GM18520 (cell line): ENCODE results near the gene PRSS21.
A peak's percentile ranks its signal among the peaks of the same experiment; 100 is the strongest.

Experiments
- ATAC-seq: cut with Tn5 transposase; IDR thresholded peaks from one replicate; pipeline ENCODE4 v1.9.1; 2021; ENCODE audit not compliant: unreplicated experiment

Gene PRSS21

DNA sequence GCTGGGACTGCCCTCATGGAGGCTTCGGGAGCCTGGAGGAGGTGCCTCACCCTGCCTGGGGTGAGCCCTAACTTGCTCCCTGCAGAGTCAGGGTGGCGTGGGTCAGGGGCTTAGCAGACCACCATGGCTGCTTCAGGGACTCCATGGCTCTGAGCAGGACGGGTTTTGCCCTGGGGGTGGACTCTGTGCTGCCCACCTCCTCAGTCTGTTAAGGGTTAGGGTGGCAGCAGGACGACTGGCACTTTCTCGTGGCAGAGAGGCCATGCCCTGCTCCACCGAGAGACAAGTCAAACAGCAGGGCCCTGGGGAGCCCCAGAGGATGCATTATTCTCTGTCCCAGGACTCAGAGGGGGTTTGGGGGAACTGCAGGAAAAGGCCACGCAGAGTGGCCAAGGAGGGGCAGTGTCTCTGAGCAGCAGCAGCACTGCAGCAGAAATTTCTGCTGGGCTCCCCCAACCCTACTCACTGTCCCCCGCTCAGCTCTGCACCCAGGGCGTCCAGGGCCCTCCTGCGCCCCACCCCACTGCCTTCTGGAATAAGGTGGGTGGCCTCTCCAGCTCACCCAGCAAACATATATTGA, 42.7 kb downstream of the PRSS21 start:
- no peak for ATAC-seq

DNA sequence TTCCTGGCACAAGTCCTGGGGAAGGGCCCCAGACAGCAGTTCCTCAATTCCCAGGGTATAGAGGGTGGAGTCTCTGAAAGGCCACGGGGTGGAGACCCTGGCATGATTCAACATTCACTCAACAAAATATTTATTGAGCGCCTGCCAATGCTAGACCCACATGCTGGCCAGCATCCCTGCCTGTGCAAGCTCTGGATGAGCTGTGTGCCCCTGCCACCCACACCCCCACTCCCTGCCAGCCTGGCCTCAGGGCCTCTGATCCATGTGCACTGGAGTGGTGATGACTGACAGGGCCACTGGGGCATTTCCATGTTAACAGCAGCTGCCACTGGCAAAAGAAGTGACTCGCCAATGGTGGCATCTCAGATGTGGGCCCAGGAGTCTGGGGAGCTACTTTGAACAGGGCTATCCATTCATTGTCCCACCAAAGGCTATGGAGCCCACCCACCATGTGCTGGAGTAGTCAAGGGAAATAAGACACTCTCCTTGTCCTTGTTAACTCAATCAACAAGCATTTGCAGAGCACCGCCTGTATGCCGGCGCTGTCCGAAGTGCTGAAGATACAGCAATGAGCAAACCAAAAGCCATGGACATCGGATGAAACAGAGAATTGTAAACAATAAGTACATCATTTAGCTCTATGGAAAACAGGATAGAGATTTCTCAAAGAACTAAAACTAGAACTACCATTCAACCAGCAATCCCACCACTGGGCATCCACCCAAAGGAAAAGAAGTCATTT, 44.0 kb downstream of the PRSS21 start:
- ATAC-seq, result no peak

DNA sequence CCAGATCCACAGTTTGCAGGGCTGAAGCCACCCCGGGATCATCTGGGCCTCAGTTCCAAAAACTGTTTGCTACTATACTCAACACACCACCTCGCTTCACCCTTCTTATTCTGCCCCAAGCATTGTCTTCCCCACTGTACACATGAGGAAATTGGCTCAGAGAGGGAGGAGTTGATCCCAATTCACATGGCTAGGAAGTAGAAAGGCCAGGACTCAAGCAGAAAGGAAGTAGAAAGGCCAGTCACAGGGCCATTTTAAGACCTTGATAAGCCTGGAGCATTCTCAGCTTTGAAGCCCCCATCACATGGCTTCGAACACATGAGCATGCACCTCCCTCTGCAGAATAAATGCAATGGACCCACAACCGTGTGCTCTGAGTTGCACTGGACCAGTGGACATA, 48.6 kb downstream of the PRSS21 start:
- ATAC-seq, result no peak

DNA sequence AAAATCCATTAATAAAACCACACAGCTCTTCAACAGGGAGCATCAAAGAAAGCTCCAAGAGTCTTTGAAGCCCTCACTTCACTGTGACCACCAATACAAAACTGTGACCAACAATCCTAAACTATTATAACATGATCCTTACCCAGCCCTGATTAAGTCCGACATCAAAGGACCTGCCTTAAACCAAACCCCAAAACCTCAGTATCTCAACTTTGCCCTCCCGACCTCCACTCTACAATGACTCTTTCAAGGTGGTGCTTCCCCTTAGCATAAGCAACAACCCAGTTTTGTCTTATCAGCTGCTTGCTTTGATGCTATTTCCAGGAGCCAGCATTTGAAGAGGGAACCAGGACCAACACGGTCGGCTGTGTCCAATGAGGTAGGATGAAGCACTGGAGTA, 49.4 kb downstream of the PRSS21 start:
- ATAC-seq, result no peak

DNA sequence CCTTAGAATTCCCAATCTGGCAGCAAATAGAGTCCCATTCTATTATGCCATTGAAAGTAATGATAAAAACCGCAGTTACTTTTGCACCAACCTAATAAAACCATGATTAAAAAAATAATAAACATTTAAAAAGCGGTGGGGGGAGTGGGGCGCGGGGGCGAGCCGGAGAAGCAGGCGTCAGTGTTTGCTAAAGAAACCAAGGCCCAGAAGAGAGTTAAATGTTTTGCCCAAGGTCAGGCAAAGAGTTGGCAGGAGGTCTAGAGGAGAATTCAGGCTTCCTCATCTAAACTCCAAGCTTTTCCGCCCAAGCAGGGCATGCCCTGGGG, 50.6 kb downstream of the PRSS21 start:
- no peak for ATAC-seq

DNA sequence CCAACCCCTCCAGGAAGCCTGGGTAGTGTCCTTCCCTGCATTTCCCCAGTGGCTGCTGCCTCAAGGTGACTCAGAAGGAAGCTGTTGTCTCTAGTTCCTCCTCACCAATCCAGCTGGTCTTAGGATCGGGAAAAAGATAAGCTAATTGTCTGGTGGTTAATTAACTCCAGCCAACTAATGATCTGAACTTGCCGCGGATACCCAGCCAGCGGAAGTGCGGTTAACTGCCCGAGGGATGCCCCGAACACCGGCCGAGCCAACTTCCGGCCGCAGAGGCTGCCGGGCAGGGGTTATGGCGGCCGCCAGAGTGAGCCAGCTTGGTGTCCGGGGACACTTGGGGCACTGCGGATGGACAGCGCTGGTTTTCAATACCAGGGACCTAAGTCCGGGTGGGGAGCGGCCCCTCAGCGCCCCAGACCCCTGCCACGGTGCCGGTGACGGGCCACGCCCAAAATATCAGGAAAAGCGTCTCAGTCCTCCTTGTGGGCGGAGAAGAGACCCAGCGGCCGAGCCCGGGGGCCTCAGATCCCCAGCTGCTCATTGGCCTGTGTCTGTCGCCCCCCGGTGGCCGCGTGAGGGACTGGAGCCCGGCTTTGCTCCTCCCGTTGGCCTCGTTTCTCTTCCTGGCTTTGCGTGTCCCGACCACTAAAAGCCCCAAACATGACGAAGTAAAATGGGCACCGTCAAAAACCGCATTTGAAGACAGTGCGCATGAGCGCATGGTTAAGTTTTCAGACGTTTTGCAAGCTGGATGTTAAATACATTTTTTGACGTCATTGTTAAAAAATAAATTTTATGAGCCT, 51.2 kb downstream of the PRSS21 start:
- peak; percentile 66 for ATAC-seq
